Osteoblast (primary cell): Measurements from ENCODE around the gene NTF3. TPM values are rescaled to one million over a fixed set of nuclear protein-coding genes. Genes with fewer than 3 reads are reported as not detected.

ENCODE experiments used
- DNase-seq: peaks from one replicate; pipeline ENCODE4 v3.0.0; 2011; ENCODE audit warnings: low spot score, mixed read lengths; ENCODE audit not compliant: insufficient read length; ENCODE audit errors: missing footprints
- H2AFZ ChIP-seq: 2 replicates; pipeline ENCODE4 v1.6.0; 2011; ENCODE audit warnings: mild to moderate bottlenecking, low read length
- H3K27ac ChIP-seq: 2 replicates; pipeline ENCODE4 v1.5.1; 2011; ENCODE audit warnings: mild to moderate bottlenecking, low read depth, low read length, moderate library complexity
- H3K27me3 ChIP-seq: 2 replicates; pipeline ENCODE4 v1.6.0; 2012; ENCODE audit warnings: mild to moderate bottlenecking, control low read depth, inconsistent platforms, low read length, moderate library complexity; ENCODE audit not compliant: insufficient read depth
- H3K36me3 ChIP-seq: 2 replicates; pipeline ENCODE4 v1.5.1; 2011; ENCODE audit warnings: mild to moderate bottlenecking, low read length, control low read depth, moderate library complexity; ENCODE audit not compliant: insufficient read depth
- H3K4me1 ChIP-seq: 2 replicates; pipeline ENCODE4 v1.5.1; 2011; ENCODE audit warnings: mild to moderate bottlenecking, low read length, control low read depth, moderate library complexity; ENCODE audit not compliant: insufficient read depth
- H3K4me2 ChIP-seq: 2 replicates; pipeline ENCODE4 v1.6.0; 2011; ENCODE audit warnings: mild to moderate bottlenecking, low read length; ENCODE audit not compliant: insufficient read depth
- H3K4me3 ChIP-seq: fragments of 200-600 bp; sonication (generic); 3 replicates; pipeline ENCODE4 v1.5.1; 2012; ENCODE audit warnings: mild to moderate bottlenecking, low read length, inconsistent platforms; ENCODE audit not compliant: insufficient read depth
- H3K79me2 ChIP-seq: 2 replicates; pipeline ENCODE4 v1.6.0; 2012; ENCODE audit warnings: mild to moderate bottlenecking, low read length, control low read depth, inconsistent platforms; ENCODE audit not compliant: insufficient read depth
- H3K9me3 ChIP-seq: 2 replicates; pipeline ENCODE4 v1.5.1; 2011; ENCODE audit warnings: low read depth, low read length, control low read depth
- H4K20me1 ChIP-seq: 2 replicates; pipeline ENCODE4 v1.6.0; 2012; ENCODE audit warnings: mild to moderate bottlenecking, low read length, control low read depth; ENCODE audit not compliant: insufficient read depth
- CTCF ChIP-seq: IDR thresholded peaks from 2 replicates; pipeline ENCODE4 v1.5.1; 2011; ENCODE audit warnings: mild to moderate bottlenecking, low read depth, low read length, moderate library complexity; ENCODE audit errors: extremely low read depth
- total RNA-seq: library from RNA; depleted of rRNA; stranded (reverse); fragments of >200 nt; gene quantifications from 2 replicates; pipeline ENCODE4 v1.2.3, GENCODE V29; 2012

The NTF3 gene
- total RNA-seq, 1 donor, result 1.1 TPM

GRCh38 chr12:5391653-5392052 is 40.3 kb upstream of the NTF3 start:
- no peak for DNase-seq
- Histone ChIP-seq H3K79me2 (no peaks in the 10 kb centered on the region), H3K4me3 (no peak overlapping the region), H3K27me3 (no peaks in the 10 kb centered on the region), H3K9me3 (no peaks in the 10 kb centered on the region), H3K36me3 (no peaks in the 10 kb centered on the region), H3K4me2 (no peak overlapping the region), H3K27ac (no peak overlapping the region), H4K20me1 (no peaks in the 10 kb centered on the region), H2AFZ (no peak overlapping the region), H3K4me1 (no peaks in the 10 kb centered on the region)
- TF ChIP-seq CTCF, result no peak

- no peaks in the 10 kb centered on the region for H3K79me2 ChIP-seq
- no peak overlapping the region for H2AFZ ChIP-seq
- TF ChIP-seq CTCF, result no peak
- H3K4me3 ChIP-seq, result no peak overlapping the region
- H3K4me2 ChIP-seq, result no peak overlapping the region
- no peak overlapping the region for H3K27ac ChIP-seq
- no peak for DNase-seq
- H3K27me3 ChIP-seq, result no peaks in the 10 kb centered on the region
- no peaks in the 10 kb centered on the region for H3K4me1 ChIP-seq
- H3K36me3 ChIP-seq, result no peaks in the 10 kb centered on the region
- H4K20me1 ChIP-seq, result no peaks in the 10 kb centered on the region
- H3K9me3 ChIP-seq, result no peaks in the 10 kb centered on the region
These were observed 38.9 kb upstream of the NTF3 start for GRCh38 chr12:5392961-5393360.

DNA sequence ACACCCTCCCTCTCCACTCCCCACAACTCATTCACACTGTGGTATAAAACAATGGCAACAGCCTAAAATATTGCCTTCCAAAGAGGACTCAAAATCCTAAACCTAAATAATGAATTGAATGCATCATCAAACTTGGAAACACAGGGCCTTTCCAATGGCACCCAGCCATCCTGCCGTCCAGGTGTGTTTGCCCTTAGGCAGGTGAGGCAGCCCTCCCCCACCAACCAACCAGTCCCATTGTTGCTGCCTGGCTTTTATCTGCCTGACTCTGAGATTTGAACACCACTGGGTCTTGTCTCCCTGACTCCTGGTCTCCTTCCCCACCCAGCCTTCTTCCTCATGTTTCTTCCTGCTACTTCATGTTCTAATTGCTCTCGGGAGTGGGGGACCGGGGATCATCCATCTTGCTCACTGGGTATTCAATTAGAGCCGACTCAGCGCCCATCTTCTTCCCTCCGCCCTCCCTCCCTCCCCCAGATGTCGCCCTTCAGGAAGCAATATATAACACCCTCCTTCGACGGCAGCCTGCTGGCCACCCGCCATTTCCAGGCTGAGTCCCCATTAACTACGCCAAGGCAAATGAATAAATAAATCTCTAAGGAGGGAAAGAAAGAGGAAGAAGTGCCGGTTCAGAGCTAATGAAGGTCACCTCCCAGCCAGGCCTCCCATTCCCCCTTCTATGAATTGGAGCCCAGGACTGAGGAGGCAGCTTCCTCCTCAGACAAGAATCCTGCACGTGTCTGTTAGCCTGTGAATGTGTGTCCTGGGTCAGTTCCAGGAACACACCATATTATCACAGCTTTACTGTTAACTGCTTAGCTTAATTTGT is 36.3 kb upstream of the NTF3 start:
- no peaks in the 10 kb centered on the region for H3K9me3 ChIP-seq
- no peak for TF ChIP-seq CTCF
- no peak overlapping the region for H3K4me3 ChIP-seq
- H3K79me2 ChIP-seq, result no peaks in the 10 kb centered on the region
- H2AFZ ChIP-seq, result no peak overlapping the region
- H3K27me3 ChIP-seq, result no peaks in the 10 kb centered on the region
- H3K4me1 ChIP-seq, result no peaks in the 10 kb centered on the region
- H4K20me1 ChIP-seq, result no peaks in the 10 kb centered on the region
- H3K4me2 ChIP-seq, result no peak overlapping the region
- H3K27ac ChIP-seq, result no peak overlapping the region
- no peaks in the 10 kb centered on the region for H3K36me3 ChIP-seq
- DNase-seq, result no peak

GRCh38 chr12:5396541-5396940 is 35.4 kb upstream of the NTF3 start:
- Histone ChIP-seq H3K27ac (no peak overlapping the region), H3K9me3 (no peaks in the 10 kb centered on the region), H3K4me2 (no peak overlapping the region), H3K27me3 (no peaks in the 10 kb centered on the region), H3K4me1 (no peaks in the 10 kb centered on the region), H4K20me1 (no peaks in the 10 kb centered on the region), H3K79me2 (no peaks in the 10 kb centered on the region), H3K36me3 (no peaks in the 10 kb centered on the region), H2AFZ (no peak overlapping the region), H3K4me3 (no peak overlapping the region)
- no peak for TF ChIP-seq CTCF
- DNase-seq, result no peak
